GM20431 (cell line): ENCODE data around the gene PYCARD.
"Not testable (repeated sequence)": the region's sequence is repeated elsewhere in the genome, so short reads cannot be mapped to it uniquely, and the experiment has no call there.

Experiments
- in situ Hi-C: fragments of 300-500 bp; cut with MseI, MboI; formaldehyde crosslinking; loops from one replicate; pipeline ENCODE4 v1.15.0; 2020; ENCODE audit warnings: low sequenced_read_pairs; ENCODE audit not compliant: unreplicated experiment

The PYCARD gene

DNA sequence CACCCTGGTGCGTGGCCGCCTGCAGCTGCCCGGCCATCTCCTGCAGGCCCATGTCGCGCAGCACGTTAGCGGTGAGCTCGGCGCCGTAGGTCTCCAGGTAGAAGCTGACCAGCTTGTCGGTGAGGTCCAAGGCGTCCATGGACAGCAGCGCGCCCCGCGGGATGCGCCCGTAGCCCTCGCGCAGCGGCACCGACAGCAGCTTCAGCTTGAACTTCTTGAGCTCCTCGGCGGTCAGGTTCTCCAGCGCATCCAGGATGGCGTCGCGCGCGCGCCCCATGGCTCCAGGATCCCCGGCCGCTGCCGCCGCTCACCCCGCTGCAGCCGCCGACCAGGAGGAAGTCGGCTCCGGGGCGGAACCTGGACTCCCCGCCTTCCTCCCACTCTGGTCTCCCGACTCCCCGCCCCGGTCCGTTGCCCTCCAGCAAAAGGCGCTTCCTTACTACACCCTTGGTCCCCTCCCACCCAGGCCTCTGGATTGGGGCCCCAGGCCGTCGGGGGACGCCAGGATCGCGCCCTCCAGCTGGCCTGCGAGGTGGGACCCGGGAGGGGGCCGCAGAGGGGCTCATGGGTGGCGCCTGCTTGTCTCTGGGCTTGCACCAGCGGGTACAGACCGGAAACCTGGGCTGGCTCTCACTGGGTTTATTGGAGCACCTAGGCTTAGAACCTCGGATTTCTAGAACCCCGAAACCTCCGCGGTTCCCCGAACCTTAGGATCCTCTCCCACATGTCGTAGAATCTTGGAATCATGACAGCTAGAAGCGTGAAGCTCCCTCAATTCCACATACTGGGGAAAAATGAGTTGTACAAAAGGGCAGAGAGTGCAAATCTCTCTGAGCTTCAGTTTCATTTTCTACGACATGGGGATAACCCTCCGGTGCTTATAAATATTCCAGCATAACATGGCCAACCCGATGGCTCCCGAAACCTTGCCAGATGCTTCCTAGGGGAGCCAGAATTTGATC lies at the start of gene PYCARD:
PYCARD (minus strand) TSS at position 347 of the 962 bp plus-strand sequence; CDS start at position 277, 70 bp downstream.
- in situ Hi-C loops: no loop called here

DNA sequence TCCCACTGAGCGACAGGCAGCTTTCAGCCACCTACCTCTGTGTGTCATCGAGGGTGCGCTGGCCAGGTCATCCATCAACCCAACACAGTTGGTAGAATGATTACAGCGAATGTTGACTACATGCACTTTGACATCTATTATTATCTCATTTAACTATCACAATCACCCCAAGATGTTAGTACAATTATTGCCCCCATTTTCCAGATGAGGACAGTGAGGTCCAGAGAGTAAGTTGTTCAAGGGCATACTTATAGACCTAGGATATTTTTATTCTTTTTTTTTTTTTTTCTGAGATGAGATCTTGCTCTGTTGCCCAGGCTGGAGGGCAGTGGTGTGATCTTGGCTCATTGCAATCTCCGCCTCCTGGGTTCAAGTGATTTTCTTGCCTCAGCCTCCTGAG lies 48.9 kb upstream of the PYCARD start:
- in situ Hi-C loops: no loop called here

DNA sequence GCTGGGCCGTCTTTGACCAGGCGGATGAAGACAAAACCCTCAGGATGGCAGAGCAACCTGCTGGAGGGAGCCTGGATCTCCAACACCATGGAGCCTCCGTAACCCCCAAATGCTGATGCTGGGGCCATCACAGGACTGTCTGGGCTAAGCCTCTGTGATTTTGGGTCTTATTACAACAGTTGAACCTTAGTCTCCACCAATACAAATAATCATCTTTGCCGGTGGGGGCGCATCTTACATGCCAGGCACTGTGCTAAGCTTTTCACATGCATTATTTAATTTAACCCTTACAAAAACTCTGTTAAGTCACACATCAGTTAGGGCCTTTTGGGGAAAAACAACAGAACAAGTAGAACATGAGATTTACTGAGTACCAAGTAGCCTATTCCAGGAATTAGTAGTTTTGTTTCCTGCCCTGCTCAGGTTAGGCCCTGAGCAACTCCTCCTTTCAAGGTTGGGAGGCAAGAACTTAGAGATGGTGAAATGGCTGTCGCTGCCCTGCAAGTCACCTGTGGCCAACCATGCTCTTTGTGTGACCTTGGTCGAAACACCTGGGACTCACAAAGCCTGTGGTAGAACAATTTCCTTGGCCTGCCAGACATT lies 48.3 kb upstream of the PYCARD start:
- in situ Hi-C loops: no loop called here

DNA sequence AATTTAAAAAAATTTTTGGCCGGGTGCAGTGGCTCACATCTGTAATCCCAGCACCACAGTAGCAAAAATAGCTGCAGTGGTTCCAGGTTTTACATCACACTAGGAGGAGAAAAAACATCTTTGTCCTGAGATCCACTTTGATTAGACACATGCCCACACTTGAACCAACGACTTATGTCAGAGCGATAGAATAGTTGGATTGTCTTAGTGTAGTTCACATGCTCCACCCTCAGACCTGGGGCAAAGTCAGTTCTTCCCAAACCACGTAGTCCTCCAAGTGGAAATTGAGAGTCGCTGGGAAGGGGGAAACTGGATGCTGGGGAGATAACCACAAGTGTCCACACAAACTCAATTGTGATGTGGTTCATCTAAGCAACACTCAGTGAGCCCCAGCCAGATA lies 45.8 kb upstream of the PYCARD start:
- in situ Hi-C loops: no loop called here

DNA sequence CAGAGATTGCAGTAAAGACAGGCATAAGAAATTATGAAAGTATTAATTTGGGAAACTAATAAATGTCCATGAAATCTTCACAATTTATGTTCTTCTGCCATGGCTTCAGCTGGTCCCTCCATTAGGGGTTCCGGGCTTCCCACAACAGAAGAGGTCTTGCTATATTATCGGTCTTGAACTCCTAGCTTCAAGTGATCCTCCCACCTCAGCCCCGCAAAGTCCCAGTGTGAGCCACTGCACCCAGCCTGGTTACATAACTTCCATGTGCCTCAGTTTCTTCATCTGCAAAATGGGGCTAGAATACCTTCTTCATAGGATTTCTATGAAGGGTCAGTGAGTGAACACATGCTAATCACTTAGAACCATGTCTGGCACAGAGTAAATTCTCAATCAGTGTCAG lies 43.7 kb upstream of the PYCARD start:
- in situ Hi-C loops: no loop called here

DNA sequence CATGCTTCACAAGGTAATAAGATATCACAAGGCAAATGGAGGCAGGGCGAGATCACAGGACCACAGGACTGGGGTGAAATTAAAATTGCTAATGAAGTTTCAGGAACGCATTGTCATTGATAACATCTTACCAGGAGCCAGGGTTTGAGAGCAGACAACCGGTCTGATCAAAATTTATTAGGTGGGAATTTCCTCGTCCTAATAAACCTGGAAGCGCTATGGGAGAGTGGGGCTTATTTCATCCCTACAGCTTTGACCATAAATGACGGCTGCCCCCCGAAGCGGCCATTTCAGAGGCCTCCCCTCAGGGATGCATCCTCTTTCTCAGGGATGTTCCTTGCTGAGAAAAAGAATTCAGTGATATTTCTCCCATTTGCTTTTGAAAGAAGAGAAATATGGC lies 43.0 kb upstream of the PYCARD start:
- in situ Hi-C loops: not testable (repeated sequence)

DNA sequence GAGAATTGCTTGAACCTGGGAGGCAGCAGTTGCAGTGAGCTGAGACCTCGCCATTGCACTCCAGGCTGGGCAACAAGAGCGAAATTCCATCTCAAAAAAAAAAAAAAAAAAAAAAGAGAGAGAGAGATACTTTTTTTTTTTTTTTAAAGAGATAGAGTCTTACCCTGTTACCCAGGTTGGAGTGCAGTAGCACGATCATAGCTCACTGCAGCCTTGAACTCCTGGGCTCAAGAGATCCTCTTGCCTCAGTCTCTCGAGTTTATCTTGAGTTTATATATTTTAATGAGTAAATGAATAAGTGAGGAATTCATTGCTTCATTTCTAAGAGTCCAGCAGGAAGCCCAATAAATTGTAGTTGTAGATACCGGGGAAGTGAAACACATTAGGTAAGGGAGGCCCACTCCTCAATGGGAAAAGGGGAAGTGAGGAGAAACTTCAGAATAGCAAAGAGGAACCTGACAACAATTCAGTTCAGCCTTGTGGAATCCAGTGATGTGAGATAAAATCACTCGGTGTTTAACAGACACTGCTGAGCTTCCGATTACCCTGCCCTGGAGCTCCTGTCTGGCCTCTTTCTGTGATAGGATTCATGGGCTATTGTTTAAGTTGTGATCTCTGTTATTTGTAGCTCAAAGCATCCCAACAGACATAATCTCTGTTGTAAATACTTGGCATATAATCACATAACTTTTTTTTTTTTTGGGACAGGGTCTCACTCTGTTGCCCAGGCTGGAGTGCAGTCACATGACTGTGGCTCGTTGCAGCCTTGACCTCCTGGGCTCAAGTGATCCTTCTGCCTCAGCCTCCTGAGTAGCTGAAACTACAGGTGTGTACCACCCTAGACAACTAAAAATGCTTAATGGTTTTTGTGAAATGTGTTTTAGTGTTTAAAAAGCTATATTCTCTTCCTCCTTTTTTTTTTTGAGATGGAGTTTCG lies 41.4 kb upstream of the PYCARD start:
- in situ Hi-C loops: no loop called here

DNA sequence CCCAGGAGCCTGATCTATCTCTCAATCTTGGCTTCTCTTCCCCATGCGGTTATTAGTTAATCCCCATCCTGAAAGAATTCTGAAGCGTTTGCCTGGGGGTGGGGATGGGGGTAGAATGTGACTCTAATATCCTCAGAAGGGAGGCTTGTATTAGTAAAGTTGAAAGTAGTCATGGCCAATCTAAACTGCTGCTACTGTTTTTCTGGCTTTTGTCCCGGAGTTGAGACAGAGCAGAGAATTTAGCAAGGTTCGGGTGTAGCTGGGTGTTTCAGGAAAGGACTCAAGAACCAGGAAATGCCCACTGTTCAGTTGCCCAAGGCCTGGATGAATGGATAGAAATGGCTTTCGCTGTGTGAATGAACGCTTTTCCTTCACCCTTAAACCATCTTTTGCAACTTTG lies 39.6 kb upstream of the PYCARD start:
- in situ Hi-C loops: no loop called here

DNA sequence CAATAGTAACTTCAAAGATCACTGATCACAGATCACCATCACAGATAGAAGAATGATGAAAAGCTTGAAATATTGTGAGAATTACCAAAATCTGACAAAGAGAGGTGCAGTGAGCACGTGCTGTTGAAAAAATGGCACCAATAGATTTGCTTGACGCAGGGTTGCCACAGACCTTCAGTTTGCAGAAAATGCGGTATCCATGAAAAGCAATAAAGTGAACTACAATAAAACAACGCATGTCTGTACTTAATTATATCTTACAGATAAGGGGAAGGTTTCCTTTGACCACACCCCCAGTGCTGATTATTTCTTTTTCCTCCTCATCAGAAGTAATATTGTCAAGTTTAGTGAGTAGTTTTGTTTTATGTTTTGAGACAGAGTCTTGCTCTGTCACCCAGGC lies 35.5 kb upstream of the PYCARD start:
- in situ Hi-C loops: no loop called here

DNA sequence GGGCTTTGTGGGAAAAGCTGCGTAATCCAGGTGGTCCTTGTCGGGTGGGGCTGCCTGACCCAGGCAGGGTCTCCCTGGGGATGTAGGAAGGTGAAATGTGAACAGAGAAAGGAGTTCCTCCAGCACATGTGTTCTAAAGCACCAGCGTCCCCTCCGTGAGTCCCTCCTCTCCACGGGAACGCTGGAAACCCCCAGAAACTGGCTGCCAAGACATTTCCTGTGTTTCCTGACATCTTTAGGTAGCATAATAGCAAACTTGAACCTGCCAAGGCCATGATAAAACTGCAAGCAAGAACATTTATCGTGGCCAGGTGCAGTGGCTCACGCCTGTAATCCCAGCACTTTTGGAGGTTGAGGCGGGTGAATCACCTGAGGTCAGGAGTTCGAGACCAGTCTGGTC lies 26.9 kb upstream of the PYCARD start:
- in situ Hi-C loops: no loop called here

DNA sequence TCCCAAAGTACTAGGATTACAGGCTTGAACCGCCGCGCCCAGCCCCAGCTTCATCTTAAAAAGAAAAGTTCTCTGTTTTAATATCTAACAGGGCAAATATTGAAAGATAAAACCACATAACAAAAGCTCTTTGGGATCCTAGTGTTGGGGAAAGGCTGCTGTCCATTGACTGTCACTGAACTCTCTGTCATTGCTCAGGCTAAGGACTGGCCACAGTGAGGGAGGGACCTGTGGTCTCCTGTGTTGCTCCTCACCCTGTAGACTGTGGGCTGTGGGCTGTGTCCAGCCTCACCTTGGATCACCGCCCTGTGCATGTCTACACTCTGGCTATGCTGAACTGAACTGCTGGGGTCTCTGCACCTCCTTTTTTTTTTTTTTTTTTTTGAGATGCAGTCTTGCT lies 25.6 kb upstream of the PYCARD start:
- in situ Hi-C loops: no loop called here

DNA sequence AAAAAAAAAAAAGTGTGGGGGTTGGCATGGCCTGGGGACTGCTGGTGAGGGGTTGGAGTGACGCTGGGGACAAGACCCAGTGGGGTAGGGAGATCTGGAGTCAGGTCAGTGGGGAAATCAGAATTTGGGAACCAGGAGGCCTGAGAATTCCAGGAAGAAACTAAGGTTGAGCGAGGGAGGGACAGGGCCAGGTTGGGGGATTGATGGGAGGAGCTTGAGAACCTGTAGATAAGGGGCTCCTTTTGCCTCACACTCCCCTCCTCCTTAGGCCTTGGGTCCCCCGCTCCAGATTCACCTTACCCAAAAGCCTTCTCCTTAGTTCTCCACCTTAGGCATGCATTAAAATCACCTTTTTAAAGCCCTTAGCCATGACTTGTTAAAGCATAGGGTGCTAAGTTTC lies 22.6 kb upstream of the PYCARD start:
- in situ Hi-C loops: no loop called here

DNA sequence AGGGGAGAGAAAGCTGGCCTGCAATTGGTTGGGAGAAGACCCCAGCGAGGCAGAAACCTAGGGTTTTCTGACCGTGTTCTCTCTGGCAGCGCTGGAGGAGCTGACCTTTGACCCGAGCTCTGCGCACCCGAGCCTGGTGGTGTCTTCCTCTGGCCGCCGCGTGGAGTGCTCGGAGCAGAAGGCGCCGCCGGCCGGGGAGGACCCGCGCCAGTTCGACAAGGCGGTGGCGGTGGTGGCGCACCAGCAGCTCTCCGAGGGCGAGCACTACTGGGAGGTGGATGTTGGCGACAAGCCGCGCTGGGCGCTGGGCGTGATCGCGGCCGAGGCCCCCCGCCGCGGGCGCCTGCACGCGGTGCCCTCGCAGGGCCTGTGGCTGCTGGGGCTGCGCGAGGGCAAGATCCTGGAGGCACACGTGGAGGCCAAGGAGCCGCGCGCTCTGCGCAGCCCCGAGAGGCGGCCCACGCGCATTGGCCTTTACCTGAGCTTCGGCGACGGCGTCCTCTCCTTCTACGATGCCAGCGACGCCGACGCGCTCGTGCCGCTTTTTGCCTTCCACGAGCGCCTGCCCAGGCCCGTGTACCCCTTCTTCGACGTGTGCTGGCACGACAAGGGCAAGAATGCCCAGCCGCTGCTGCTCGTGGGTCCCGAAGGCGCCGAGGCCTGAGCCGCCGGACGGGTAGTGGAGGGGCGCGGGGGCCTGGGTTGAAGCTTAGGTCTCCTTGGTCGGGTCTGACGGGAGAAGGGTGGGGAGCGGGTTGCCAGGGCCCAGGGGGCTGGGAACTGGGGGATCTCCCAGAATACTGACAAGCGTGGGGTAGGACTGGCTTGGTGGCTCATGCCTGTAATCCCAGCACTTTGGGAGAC lies 21.8 kb upstream of the PYCARD start:
- in situ Hi-C loops: no loop called here

DNA sequence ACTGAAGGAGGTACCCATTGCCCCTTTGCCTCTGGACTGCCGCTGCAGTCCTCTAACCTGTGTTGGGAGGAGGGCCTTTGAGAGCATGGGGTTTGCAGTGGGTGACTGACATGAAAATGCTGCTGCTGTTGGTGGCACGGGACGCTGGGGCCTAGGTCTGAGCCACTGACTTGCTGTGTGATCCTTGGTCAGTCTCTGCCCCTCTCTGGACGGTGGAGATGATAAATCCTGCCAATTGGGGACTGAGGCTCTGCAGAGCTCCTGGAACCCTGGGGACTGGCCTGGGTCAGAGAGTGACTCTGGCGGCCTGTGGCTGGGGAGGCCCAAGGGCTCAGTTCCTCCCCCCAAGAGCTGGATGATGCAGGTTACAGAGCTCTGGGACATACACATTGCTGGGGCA lies 20.5 kb upstream of the PYCARD start:
- in situ Hi-C loops: no loop called here

DNA sequence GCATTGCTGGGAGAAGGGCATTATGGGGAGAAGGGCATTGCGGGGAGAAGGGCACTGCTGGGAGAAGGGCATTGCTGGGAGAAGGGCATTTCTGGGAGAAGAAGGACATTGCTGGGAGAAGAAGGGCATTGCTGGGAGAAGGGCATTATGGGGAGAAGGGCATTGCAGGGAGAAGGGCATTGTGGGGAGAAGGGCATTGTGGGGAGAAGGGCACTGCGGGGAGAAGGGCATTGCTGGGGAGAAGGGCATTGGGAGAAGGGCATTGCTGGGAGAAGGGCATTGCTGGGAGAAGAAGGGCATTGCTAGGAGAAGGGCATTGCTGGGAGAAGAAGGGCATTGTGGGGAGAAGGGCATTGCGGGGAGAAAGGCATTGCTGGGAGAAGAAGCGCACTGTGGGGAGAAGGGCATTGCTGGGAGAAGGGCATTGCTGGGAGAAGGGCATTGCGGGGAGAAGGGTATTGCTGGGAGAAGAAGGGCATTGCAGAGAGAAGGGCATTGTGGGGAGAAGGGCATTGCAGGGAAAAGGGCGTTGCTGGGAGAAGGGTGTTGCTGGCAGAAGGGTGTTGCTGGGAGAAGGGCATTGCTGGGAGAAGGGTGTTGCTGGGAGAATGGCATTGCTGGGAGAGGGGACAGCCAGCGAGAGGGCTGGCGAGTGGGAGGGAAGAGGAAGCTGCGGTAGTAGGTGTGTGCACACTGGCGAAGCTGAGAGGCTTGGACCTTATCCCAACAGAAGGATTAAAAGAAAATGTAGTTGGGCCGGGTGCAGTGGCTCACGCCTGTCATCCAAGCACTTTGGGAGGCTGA lies 19.0 kb upstream of the PYCARD start:
- in situ Hi-C loops: no loop called here

DNA sequence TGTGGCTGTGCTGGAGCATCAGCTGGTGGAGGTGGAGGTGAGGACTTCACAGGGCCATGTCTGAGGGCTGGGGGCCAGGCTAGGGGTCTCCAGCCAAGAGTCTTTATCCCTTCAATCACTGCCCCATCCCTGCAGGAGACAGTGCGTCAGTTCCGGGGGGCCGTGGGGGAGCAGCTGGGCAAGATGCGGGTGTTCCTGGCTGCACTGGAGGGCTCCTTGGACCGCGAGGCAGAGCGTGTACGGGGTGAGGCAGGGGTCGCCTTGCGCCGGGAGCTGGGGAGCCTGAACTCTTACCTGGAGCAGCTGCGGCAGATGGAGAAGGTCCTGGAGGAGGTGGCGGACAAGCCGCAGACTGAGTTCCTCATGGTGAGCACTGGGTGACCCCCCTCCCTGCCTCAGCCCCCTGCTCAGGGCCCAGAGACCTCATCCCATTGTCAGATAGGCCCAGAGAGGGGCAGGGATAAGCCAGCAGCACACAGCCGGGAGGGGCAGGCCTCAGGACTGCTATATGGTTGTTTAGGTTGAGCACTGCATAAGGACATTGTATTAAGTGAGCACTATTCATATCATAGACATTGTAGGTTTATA lies 16.7 kb upstream of the PYCARD start:
- in situ Hi-C loops: no loop called here

DNA sequence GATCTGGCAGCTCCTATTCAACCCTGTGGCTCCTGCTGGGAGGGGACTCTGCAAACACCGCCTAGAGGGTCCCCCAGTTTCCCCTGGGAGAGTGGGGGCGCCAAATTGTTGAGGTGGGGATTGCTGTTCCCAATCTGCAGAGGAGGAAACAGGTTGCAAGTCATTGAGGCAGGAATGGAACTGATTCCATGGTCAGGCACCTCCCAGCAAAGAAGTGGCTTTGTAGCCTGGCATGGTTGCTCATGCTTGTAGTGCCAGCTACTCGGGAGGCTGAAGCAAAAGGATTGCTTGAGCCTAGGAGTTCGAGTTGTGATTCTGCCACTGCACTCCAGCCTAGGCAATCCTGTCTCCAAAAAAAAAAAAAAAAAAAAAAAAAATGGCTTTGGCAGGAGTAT lies 14.6 kb upstream of the PYCARD start:
- in situ Hi-C loops: no loop called here

DNA sequence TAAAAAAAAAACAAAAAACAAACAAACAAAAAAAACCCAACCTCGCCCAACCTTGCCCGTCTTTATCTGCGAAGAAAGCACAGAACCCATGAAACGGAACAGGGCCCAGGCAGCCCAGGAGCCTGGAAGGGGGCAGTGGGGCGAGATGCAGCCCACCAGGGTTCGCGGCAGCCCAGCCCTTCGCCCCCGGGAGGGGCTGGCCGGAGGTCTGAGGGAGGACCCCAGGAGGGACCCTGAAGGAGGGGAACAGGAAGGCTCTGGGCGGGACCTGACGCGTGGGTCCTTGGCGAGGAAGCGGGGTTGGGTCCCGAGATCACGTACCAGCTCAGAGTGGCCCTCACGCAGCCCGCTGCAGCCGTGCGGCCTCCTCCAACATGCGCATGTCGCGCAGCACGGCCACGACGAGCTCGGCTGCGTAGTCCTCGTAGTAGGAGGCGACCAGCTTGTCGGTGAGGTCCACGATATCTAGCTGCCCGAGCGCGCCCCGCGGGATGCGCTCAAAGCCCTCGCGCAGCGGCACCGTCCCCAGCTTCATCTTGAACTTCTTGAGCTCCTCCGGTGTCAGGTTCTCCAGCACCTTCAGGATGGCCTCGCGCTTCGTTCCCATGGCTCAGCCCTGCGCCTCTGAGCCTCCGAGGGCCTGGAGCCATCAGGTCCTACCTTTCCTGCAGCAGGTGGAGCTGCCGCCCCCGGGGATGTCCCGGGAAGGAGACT lies 14.0 kb upstream of the PYCARD start, which contains the start of gene PYDC1:
PYDC1 (minus strand) TSS at position 714 of the 714 bp plus-strand sequence; CDS start at position 607, 107 bp downstream.
- in situ Hi-C loops: no loop called here
